Omental fat pad (tissue), 4 donors: ENCODE data around the gene TMEM9. TPM values are rescaled to one million over a fixed set of nuclear protein-coding genes. Genes with fewer than 3 reads are reported as not detected.

ENCODE experiments used
- ATAC-seq: fragments of 150-250 bp; one replicate; pipeline ENCODE4 v1.9.1; 2016; ENCODE audit warnings: mild to moderate bottlenecking, moderate library complexity; ENCODE audit not compliant: low FRiP score
- DNase-seq: peaks from one replicate; pipeline ENCODE4 v3.0.0-alpha.2; 2019; ENCODE audit warnings: low spot score
- CTCF ChIP-seq, 3 donors: fragments of 450-650 bp; IDR thresholded peaks; one replicate each; pipeline ENCODE4 v1.5.1; 2016 to 2017; ENCODE audit warnings: antibody characterized with exemption in 3 of 3, mild to moderate bottlenecking in 3 of 3, moderate library complexity in 2 of 3
- total RNA-seq, 4 donors: library from RNA; depleted of rRNA; stranded (reverse); fragments of >200 nt; gene quantifications; one replicate each; pipeline ENCODE4 v1.1.0, GENCODE V29; 2016

TMEM9 gene
- total RNA-seq, 4 donors from 2014 or later, result 26.2 to 53.8 (median 45.7) TPM

- TF ChIP-seq CTCF (IDR thresholded peaks at IDR 0.05), result no peak
- ATAC-seq (no peak), DNase-seq (no peak)
These were observed 29.3 kb downstream of the TMEM9 start for GRCh38 chr1:201125019-201125418.

- DNase-seq (no peak), ATAC-seq (no peak)
- no peak for TF ChIP-seq CTCF (IDR thresholded peaks at IDR 0.05)
These were observed 30.4 kb downstream of the TMEM9 start for GRCh38 chr1:201123866-201124265.

- no peak for TF ChIP-seq CTCF (IDR thresholded peaks at IDR 0.05)
- ATAC-seq, result no peak
- DNase-seq, result no peak
These were observed 31.8 kb downstream of the TMEM9 start for GRCh38 chr1:201122321-201122957.

GRCh38 chr1:201119206-201120197, 34.8 kb downstream of the TMEM9 start:
- no peak for TF ChIP-seq CTCF (IDR thresholded peaks at IDR 0.05)
- DNase-seq, result no peak
- ATAC-seq, result no peak

GRCh38 chr1:201116091-201116490, 38.2 kb downstream of the TMEM9 start:
- TF ChIP-seq CTCF (IDR thresholded peaks at IDR 0.05), result no peak
- ATAC-seq, result no peak

GRCh38 chr1:201115390-201115937, 38.8 kb downstream of the TMEM9 start:
- no peak for ATAC-seq
- no peak for TF ChIP-seq CTCF (IDR thresholded peaks at IDR 0.05)
- DNase-seq, result no peak

More at GRCh38 chr1:201116091-201116490, 38.2 kb downstream of the TMEM9 start:
- DNase-seq, result no peak
